ENCODE measurements around the gene GPD2.

- TF ChIP-seq EP300 (IDR thresholded peaks at IDR 0.05) (no peak), POLR2A (IDR thresholded peaks at IDR 0.05; ENCODE audit: low read depth) (no peak), POLR2AphosphoS5 (IDR thresholded peaks at IDR 0.05) (no peak)
- TF ChIP-seq, protein P1, sequence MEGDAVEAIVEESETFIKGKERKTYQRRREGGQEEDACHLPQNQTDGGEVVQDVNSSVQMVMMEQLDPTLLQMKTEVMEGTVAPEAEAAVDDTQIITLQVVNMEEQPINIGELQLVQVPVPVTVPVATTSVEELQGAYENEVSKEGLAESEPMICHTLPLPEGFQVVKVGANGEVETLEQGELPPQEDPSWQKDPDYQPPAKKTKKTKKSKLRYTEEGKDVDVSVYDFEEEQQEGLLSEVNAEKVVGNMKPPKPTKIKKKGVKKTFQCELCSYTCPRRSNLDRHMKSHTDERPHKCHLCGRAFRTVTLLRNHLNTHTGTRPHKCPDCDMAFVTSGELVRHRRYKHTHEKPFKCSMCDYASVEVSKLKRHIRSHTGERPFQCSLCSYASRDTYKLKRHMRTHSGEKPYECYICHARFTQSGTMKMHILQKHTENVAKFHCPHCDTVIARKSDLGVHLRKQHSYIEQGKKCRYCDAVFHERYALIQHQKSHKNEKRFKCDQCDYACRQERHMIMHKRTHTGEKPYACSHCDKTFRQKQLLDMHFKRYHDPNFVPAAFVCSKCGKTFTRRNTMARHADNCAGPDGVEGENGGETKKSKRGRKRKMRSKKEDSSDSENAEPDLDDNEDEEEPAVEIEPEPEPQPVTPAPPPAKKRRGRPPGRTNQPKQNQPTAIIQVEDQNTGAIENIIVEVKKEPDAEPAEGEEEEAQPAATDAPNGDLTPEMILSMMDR (IDR thresholded peaks at IDR 0.05): no peak
Measured at GRCh38 chr2:156464106-156464505, 27.9 kb downstream of the GPD2 start.
